Endothelial cell of umbilical vein (primary cell): ENCODE results near the gene LDLRAD3.

Experiments
- CTCF ChIP-seq, 2 donors: IDR thresholded peaks; 1 replicate in 1 of 2; 2 replicates in 1 of 2; pipeline ENCODE4 v1.5.1; 2011; ENCODE audit warnings: low read length in 2 of 2, mild to moderate bottlenecking in 2 of 2, moderate library complexity in 2 of 2, control low read depth in 1 of 2, inconsistent platforms in 1 of 2, low read depth in 1 of 2; ENCODE audit not compliant: insufficient read depth in 1 of 2; ENCODE audit errors: extremely low read depth in 1 of 2
- POLR2A ChIP-seq: IDR thresholded peaks from 2 replicates; pipeline ENCODE4 v1.6.1; 2012; ENCODE audit warnings: low read depth, mild to moderate bottlenecking, control low read depth, low read length
- POLR2AphosphoS5 ChIP-seq: IDR thresholded peaks from 2 replicates; pipeline ENCODE4 v1.6.1; 2012; ENCODE audit warnings: low read depth, mild to moderate bottlenecking, control low read depth, low read length, moderate library complexity; ENCODE audit not compliant: insufficient read depth

GRCh38 chr11:35918716-35919115, 25.1 kb upstream of the LDLRAD3 start:
- TF ChIP-seq CTCF (IDR thresholded peaks at IDR 0.05; ENCODE audit: extremely low read depth in 1 of 2, insufficient read depth in 1 of 2, low read depth in 1 of 2, low read length in 2 of 2), result no peak
- no peak for TF ChIP-seq POLR2AphosphoS5
- no peak for TF ChIP-seq POLR2A
